ENCODE results near the gene BMF. TPM values are rescaled to one million over a fixed set of nuclear protein-coding genes. Genes with fewer than 3 reads are reported as not detected.

BMF gene
- total and polyA plus RNA-seq, 2 experiments from 2014 or later, result 15.9 to 41.8 TPM

DNA sequence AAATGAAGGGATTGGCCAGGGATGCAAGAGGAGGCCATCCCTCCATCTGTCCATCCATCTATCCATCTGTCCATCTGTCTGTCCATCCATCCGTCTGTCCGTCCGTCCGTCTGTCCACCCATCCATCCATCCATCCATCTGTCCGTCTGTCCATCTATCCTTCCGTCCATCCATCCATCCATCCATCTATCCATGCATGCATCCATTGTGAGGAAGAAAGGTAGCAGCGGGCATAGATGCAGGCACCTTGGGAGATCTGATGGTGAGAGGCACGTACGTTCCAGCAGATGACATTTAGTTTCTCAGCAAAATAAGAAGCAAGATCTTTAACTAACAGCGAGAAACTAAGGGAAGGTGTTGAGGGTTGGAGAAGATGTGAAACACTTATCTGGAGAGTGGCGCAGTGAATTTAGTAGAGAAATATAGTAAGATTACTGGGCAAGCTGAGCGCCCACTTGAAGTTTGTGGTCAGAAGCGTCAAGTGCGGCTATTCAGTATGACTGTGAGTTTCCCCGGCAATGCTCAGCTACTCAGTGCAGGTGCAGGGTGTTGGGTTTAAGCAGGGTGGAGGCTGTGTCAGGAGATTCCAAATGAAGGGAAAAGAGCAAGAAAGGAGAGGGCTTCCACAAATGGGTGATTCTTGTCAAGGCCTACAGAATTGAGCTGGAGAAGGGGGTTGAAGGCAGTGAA lies 47.3 kb downstream of the BMF start:
- no peaks in the 10 kb centered on the region for H3K4me1 ChIP-seq (ENCODE audit: insufficient read depth)
- no peak overlapping the region for H2AFZ ChIP-seq
- no peaks in the 10 kb centered on the region for H3K36me3 ChIP-seq (replicated peaks; ENCODE audit: insufficient read depth, low read depth)
- no peaks in the 10 kb centered on the region for H3K27me3 ChIP-seq
- no peaks in the 10 kb centered on the region for H3K79me2 ChIP-seq
- H4K20me1 ChIP-seq (ENCODE audit: insufficient read depth, poor library complexity, severe bottlenecking), result no peaks in the 10 kb centered on the region
- no peaks in the 10 kb centered on the region for H3K9me3 ChIP-seq (ENCODE audit: low read depth)
- no peak for DNase-seq (ENCODE audit: low spot score)
- no peak overlapping the region for H3K4me2 ChIP-seq
- H3K4me3 ChIP-seq, result no peak overlapping the region
- no peaks in the 10 kb centered on the region for H3K9me2 ChIP-seq (replicated peaks; ENCODE audit: insufficient read depth)
- H3K27ac ChIP-seq, result no peak overlapping the region
- TF ChIP-seq, protein P1, sequence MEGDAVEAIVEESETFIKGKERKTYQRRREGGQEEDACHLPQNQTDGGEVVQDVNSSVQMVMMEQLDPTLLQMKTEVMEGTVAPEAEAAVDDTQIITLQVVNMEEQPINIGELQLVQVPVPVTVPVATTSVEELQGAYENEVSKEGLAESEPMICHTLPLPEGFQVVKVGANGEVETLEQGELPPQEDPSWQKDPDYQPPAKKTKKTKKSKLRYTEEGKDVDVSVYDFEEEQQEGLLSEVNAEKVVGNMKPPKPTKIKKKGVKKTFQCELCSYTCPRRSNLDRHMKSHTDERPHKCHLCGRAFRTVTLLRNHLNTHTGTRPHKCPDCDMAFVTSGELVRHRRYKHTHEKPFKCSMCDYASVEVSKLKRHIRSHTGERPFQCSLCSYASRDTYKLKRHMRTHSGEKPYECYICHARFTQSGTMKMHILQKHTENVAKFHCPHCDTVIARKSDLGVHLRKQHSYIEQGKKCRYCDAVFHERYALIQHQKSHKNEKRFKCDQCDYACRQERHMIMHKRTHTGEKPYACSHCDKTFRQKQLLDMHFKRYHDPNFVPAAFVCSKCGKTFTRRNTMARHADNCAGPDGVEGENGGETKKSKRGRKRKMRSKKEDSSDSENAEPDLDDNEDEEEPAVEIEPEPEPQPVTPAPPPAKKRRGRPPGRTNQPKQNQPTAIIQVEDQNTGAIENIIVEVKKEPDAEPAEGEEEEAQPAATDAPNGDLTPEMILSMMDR (IDR thresholded peaks at IDR 0.05; ENCODE audit: poor library complexity), result no peak
- no peak for TF ChIP-seq EZH2 (IDR thresholded peaks at IDR 0.05; ENCODE audit: borderline replicate concordance)
- TF ChIP-seq EZH2phosphoT487 (IDR thresholded peaks at IDR 0.05; ENCODE audit: low read depth, severe bottlenecking, unreplicated experiment), result no peak
- WGBS (ENCODE audit: low lambda C conversion rate, missing lambda C conversion rate), result 92% methylated on average over 15 of the region's 15 CpGs

DNA sequence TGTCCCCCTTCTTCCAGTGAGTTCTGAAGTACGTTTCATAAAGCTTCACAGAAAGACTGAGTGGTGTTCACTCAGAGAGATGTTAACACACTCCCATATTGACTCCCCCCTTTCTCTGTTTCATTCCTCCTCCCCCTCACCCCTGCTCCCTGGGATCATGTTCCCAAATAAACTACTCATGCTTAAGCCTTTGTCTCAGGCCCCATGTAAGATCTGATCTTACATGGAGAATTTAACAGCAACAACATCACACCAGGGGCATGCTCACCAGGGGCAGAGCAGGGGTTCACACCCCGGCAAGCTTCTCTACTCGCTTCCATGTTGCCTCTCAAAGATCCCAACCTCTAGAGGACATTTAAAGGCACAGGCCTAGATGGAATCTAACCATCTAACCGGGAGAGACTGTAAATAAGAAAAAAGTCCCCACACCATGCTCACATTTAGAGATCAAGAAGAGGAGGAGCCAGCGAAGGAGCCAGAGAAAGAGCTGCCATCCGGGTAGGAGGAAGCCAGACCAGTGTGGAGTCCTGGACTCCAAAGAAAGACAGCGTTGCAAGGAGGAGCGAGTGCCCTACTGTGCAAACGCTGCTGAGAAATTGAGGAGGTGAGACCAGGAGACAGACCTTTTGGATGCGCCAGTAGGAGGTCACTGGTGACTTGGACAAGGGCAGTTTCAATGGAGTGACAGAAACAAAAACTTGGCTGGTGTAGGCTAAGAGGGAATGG lies 48.3 kb downstream of the BMF start:
- Histone ChIP-seq H3K4me2 (no peak overlapping the region), H3K27ac (no peak overlapping the region), H3K4me3 (no peak overlapping the region), H3K36me3 (replicated peaks; ENCODE audit: insufficient read depth, low read depth) (no peaks in the 10 kb centered on the region), H3K27me3 (no peaks in the 10 kb centered on the region), H4K20me1 (ENCODE audit: insufficient read depth, poor library complexity, severe bottlenecking) (no peaks in the 10 kb centered on the region), H3K9me2 (replicated peaks; ENCODE audit: insufficient read depth) (no peaks in the 10 kb centered on the region), H3K4me1 (ENCODE audit: insufficient read depth) (no peaks in the 10 kb centered on the region), H3K79me2 (no peaks in the 10 kb centered on the region), H2AFZ (no peak overlapping the region), H3K9me3 (ENCODE audit: low read depth) (no peaks in the 10 kb centered on the region)
- 83% methylated on average over 10 of the region's 10 CpGs for WGBS (ENCODE audit: low lambda C conversion rate, missing lambda C conversion rate)
- no peak for DNase-seq (ENCODE audit: low spot score)
- no peak for TF ChIP-seq EZH2 (IDR thresholded peaks at IDR 0.05; ENCODE audit: borderline replicate concordance)
- TF ChIP-seq, protein P1 (IDR thresholded peaks at IDR 0.05; ENCODE audit: poor library complexity), result no peak
- TF ChIP-seq EZH2phosphoT487 (IDR thresholded peaks at IDR 0.05; ENCODE audit: low read depth, severe bottlenecking, unreplicated experiment), result no peak

DNA sequence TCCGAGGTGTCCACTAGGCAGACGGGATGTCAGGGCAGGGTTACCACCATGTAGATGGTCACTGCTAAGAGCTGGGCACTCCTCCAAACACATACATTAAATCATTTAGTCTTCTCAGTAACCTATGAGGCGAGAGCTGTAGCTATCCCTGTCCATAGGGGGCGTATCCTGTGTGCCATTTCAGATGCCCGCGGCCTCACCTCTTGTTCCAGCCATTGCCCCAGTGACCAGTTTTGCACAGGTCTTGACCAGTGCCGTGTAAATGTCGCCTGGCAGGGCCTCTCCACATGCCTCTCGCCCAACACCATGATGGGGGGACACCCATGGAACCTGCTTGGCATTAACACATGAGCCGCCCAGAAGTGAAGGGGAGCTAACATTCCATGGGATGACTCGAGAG lies 48.9 kb downstream of the BMF start:
- no peak for DNase-seq (ENCODE audit: low spot score)
- Histone ChIP-seq H3K4me2 (no peak overlapping the region), H3K9me3 (ENCODE audit: low read depth) (no peaks in the 10 kb centered on the region), H3K27ac (no peak overlapping the region), H3K27me3 (no peaks in the 10 kb centered on the region), H4K20me1 (ENCODE audit: insufficient read depth, poor library complexity, severe bottlenecking) (no peaks in the 10 kb centered on the region), H3K79me2 (no peaks in the 10 kb centered on the region), H3K4me1 (ENCODE audit: insufficient read depth) (peaks cover 6% of the 10 kb centered on the region), H3K4me3 (no peak overlapping the region), H3K36me3 (replicated peaks; ENCODE audit: insufficient read depth, low read depth) (no peaks in the 10 kb centered on the region), H3K9me2 (replicated peaks; ENCODE audit: insufficient read depth) (no peaks in the 10 kb centered on the region), H2AFZ (no peak overlapping the region)
- TF ChIP-seq EZH2 (IDR thresholded peaks at IDR 0.05; ENCODE audit: borderline replicate concordance) (no peak), EZH2phosphoT487 (IDR thresholded peaks at IDR 0.05; ENCODE audit: low read depth, severe bottlenecking, unreplicated experiment) (no peak)
- TF ChIP-seq, protein P1 (IDR thresholded peaks at IDR 0.05; ENCODE audit: poor library complexity), result no peak
- WGBS (ENCODE audit: low lambda C conversion rate, missing lambda C conversion rate), result 96% methylated on average over 11 of the region's 11 CpGs

Measured in hepatocyte (in vitro differentiated cells).